ENCODE measurements around the gene RPS3.

The RPS3 gene

GRCh38 chr11:75420224-75421034 lies 21.1 kb downstream of the RPS3 start:
- DNase-seq, result no peak

- DNase-seq, result no peak
Measured at GRCh38 chr11:75421035-75421602, 21.8 kb downstream of the RPS3 start.

GRCh38 chr11:75421902-75422247 lies 22.6 kb downstream of the RPS3 start:
- no peak for DNase-seq

- DNase-seq, result no peak
Measured at GRCh38 chr11:75422248-75423231, 23.2 kb downstream of the RPS3 start.

- DNase-seq, result no peak
Measured at GRCh38 chr11:75423721-75424120, 24.4 kb downstream of the RPS3 start.

GRCh38 chr11:75424396-75424795 lies 25.1 kb downstream of the RPS3 start:
- no peak for DNase-seq

- DNase-seq, result no peak
Measured at GRCh38 chr11:75425422-75425821, 26.1 kb downstream of the RPS3 start.

GRCh38 chr11:75426720-75427086 lies 27.4 kb downstream of the RPS3 start:
- no peak for DNase-seq

- no peak for DNase-seq
Measured at GRCh38 chr11:75427181-75427580, 27.9 kb downstream of the RPS3 start.

GRCh38 chr11:75428281-75428724 lies 29.0 kb downstream of the RPS3 start:
- DNase-seq, result peak; percentile 82

GRCh38 chr11:75428989-75429640 lies 29.8 kb downstream of the RPS3 start:
- DNase-seq, result no peak

GRCh38 chr11:75429641-75429901 lies 30.3 kb downstream of the RPS3 start:
- DNase-seq, result no peak

GRCh38 chr11:75429902-75430713 lies 30.8 kb downstream of the RPS3 start:
- DNase-seq, result peak; percentile 78

- DNase-seq, result no peak
Measured at GRCh38 chr11:75430714-75431532, 31.6 kb downstream of the RPS3 start.

- DNase-seq, result no peak
Measured at GRCh38 chr11:75431533-75432525, 32.5 kb downstream of the RPS3 start.

- no peak for DNase-seq
Measured at GRCh38 chr11:75432911-75433321, 33.6 kb downstream of the RPS3 start, which contains the start of gene KLHL35. Gene KLHL35, minus strand, starts transcription at chr11:75433203. Its CDS starts 2,574 bp downstream, at chr11:75430629.

GRCh38 chr11:75433443-75433842 lies 34.1 kb downstream of the RPS3 start:
- no peak for DNase-seq

GRCh38 chr11:75434051-75434450 lies 34.7 kb downstream of the RPS3 start:
- no peak for DNase-seq

GRCh38 chr11:75434886-75435570 lies 35.7 kb downstream of the RPS3 start:
- DNase-seq, result no peak

Measured in activated CD8-positive, alpha-beta memory T cell treated with anti-CD3 and anti-CD28 coated beads, Interleukin-2, amount 50 U/mL, for 48 hours (primary cell).